Fibroblast of pulmonary artery (primary cell): ENCODE measurements around the gene TNK2.

Source experiments
- DNase-seq: peaks from one replicate; pipeline ENCODE4 v3.0.0-alpha.2; 2010; ENCODE audit warnings: low read depth
- H3K4me3 ChIP-seq: replicated peaks from 2 replicates; pipeline ENCODE4 v1.5.1; 2011; ENCODE audit warnings: low read depth, mild to moderate bottlenecking, control low read depth, low read length, moderate library complexity
- CTCF ChIP-seq: IDR thresholded peaks from 2 replicates; pipeline ENCODE4 v1.5.1; 2011; ENCODE audit warnings: mild to moderate bottlenecking, control low read depth, low read length, inconsistent platforms; ENCODE audit errors: missing control alignments

The TNK2 gene

DNA sequence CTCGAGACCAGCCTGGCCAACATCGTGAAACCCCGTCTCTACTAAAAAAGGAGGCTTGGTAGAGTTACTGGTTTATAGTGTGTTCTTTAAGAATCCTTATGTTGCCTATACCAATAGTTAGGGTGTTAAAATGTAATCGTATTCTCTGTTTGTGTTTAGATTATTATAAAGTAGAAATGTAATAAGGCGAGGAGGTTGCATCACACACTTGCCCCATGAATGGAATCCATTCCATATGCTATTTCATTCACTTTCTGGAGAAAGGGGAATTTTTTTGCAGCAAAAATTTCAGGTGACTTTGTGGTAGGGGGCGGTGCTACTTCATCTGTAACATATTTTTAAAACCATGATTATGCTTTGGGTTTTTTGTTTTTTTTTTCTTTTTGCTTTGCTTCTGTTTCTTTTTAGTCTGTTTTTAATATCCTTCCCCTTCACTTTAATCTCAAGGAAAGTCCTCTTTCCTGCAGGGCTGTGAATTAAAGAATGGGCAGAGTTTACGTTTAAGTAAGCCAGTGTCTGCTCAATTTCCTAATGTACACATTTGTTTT, 63.6 kb downstream of the TNK2 start:
- no peak overlapping the region for H3K4me3 ChIP-seq
- no peak for DNase-seq
- TF ChIP-seq CTCF, result no peak

GRCh38 chr3:195839260-195840010, 68.9 kb downstream of the TNK2 start:
- no peak for TF ChIP-seq CTCF
- no peak overlapping the region for H3K4me3 ChIP-seq
- DNase-seq, result no peak

- no peak for DNase-seq
- no peak for TF ChIP-seq CTCF
- no peak overlapping the region for H3K4me3 ChIP-seq
Observed at GRCh38 chr3:195838714-195839113, 69.6 kb downstream of the TNK2 start.

GRCh38 chr3:195836476-195837135, 71.7 kb downstream of the TNK2 start:
- TF ChIP-seq CTCF, result no peak
- DNase-seq, result no peak

GRCh38 chr3:195835791-195836190, 72.6 kb downstream of the TNK2 start:
- DNase-seq, result no peak
- no peak for TF ChIP-seq CTCF
- no peak overlapping the region for H3K4me3 ChIP-seq

More at GRCh38 chr3:195836476-195837135, 71.7 kb downstream of the TNK2 start:
- H3K4me3 ChIP-seq, result no peak overlapping the region

- DNase-seq, result no peak
- TF ChIP-seq CTCF, result no peak
- no peak overlapping the region for H3K4me3 ChIP-seq
Observed at GRCh38 chr3:195834675-195835583, 73.4 kb downstream of the TNK2 start.
